ENCODE measurements around the gene PCDH17. TPM values are rescaled to one million over a fixed set of nuclear protein-coding genes. Genes with fewer than 3 reads are reported as not detected.

PCDH17 gene
- total and polyA plus RNA-seq, 2 donors (not counting 1 experiment from before 2014, with no cell fraction given), result not detected

GRCh38 chr13:57675526-57675925 is 44.0 kb downstream of the PCDH17 start:
- Mint-ChIP-seq H3K4me1 (no peaks in the 10 kb centered on the region), H3K27me3 (no peaks in the 10 kb centered on the region), H3K9me3 (ENCODE audit: insufficient read depth) (no peaks in the 10 kb centered on the region), H3K4me3 (no peak overlapping the region), H3K27ac (no peak overlapping the region)
- Histone ChIP-seq H4K20me1 (ENCODE audit: control insufficient read depth, insufficient read depth, low read length, poor library complexity, severe bottlenecking) (no peaks in the 10 kb centered on the region), H3K9ac (ENCODE audit: low read length) (no peak overlapping the region), H3K4me1 (ENCODE audit: control insufficient read depth in 2 of 2, insufficient read depth in 2 of 2, low read length in 2 of 2) (no peaks in the 10 kb centered on the region), H3K4me2 (replicated peaks; ENCODE audit: low read depth, low read length, poor library complexity, severe bottlenecking) (no peak overlapping the region), H3K9me3 (ENCODE audit: control extremely low read depth in 1 of 3, control insufficient read depth in 2 of 3, insufficient read depth in 1 of 3, low read length in 2 of 3) (no peaks in the 10 kb centered on the region), H3K4me3 (ENCODE audit: control extremely low read depth in 1 of 5, extremely low read depth in 1 of 5, insufficient read depth in 1 of 5, low read depth in 2 of 5, low read length in 4 of 5) (no peak overlapping the region), H3K27ac (ENCODE audit: low read length in 2 of 2) (no peak overlapping the region), H3K27me3 (replicated peaks in 1 of 4; ENCODE audit: control extremely low read depth in 1 of 4, control insufficient read depth in 3 of 4, insufficient read depth in 4 of 4, low read length in 3 of 4) (no peaks in the 10 kb centered on the region), H3K36me3 (replicated peaks in 1 of 2; ENCODE audit: control extremely low read depth in 1 of 2, control insufficient read depth in 1 of 2, extremely low read depth in 1 of 2, insufficient read depth in 2 of 2, low read length in 1 of 2) (no peaks in the 10 kb centered on the region), H2AFZ (ENCODE audit: insufficient read depth, low read depth, low read length, poor library complexity, severe bottlenecking) (no peak overlapping the region), H3K79me2 (ENCODE audit: control insufficient read depth, insufficient read depth, low read length) (no peaks in the 10 kb centered on the region)
- TF ChIP-seq EZH2 (IDR thresholded peaks at IDR 0.05; ENCODE audit: borderline replicate concordance, insufficient read depth, low read depth, low read length, poor library complexity, severe bottlenecking), result no peak
- TF ChIP-seq CTCF (IDR thresholded peaks at IDR 0.05), result no peak
- intact Hi-C loops (cut with micrococcal nuclease), result no loop called here
- whole genome bisulfite sequencing (ENCODE audit: insufficient coverage), result 82% methylated on average over 2 of the region's 2 CpGs
- POLR2A ChIA-PET, result no interaction called here
- no peak for DNase-seq
- CTCF ChIA-PET, result no interaction called here
- ATAC-seq (ENCODE audit: low read depth), result no peak

GRCh38 chr13:57680609-57681008 is 49.1 kb downstream of the PCDH17 start:
- H3K4me1 ChIP-seq (ENCODE audit: control insufficient read depth in 2 of 2, insufficient read depth in 2 of 2, low read length in 2 of 2), result no peaks in the 10 kb centered on the region
- no peaks in the 10 kb centered on the region for H3K4me1 Mint-ChIP-seq
- WGBS (ENCODE audit: insufficient coverage), result no CpG with 5 or more reads among the region's 1 CpG
- POLR2A ChIA-PET, result no interaction called here
- ATAC-seq (ENCODE audit: low read depth), result no peak
- no peaks in the 10 kb centered on the region for H4K20me1 ChIP-seq (ENCODE audit: control insufficient read depth, insufficient read depth, low read length, poor library complexity, severe bottlenecking)
- no peak for TF ChIP-seq CTCF (IDR thresholded peaks at IDR 0.05)
- TF ChIP-seq EZH2 (IDR thresholded peaks at IDR 0.05; ENCODE audit: borderline replicate concordance, insufficient read depth, low read depth, low read length, poor library complexity, severe bottlenecking), result no peak
- H3K9ac ChIP-seq (ENCODE audit: low read length), result no peak overlapping the region
- no peaks in the 10 kb centered on the region for H3K27me3 ChIP-seq (replicated peaks in 1 of 4; ENCODE audit: control extremely low read depth in 1 of 4, control insufficient read depth in 3 of 4, insufficient read depth in 4 of 4, low read length in 3 of 4)
- no peak for DNase-seq
- intact Hi-C loops (cut with micrococcal nuclease), result no loop called here
- no peak overlapping the region for H3K27ac Mint-ChIP-seq
- no peak overlapping the region for H2AFZ ChIP-seq (ENCODE audit: insufficient read depth, low read depth, low read length, poor library complexity, severe bottlenecking)
- H3K9me3 ChIP-seq (ENCODE audit: control extremely low read depth in 1 of 3, control insufficient read depth in 2 of 3, insufficient read depth in 1 of 3, low read length in 2 of 3), result no peaks in the 10 kb centered on the region
- H3K79me2 ChIP-seq (ENCODE audit: control insufficient read depth, insufficient read depth, low read length), result no peaks in the 10 kb centered on the region
- no peak overlapping the region for H3K4me3 ChIP-seq (ENCODE audit: control extremely low read depth in 1 of 5, extremely low read depth in 1 of 5, insufficient read depth in 1 of 5, low read depth in 2 of 5, low read length in 4 of 5)
- no peaks in the 10 kb centered on the region for H3K27me3 Mint-ChIP-seq
- CTCF ChIA-PET, result no interaction called here
- no peaks in the 10 kb centered on the region for H3K9me3 Mint-ChIP-seq (ENCODE audit: insufficient read depth)
- H3K4me2 ChIP-seq (replicated peaks; ENCODE audit: low read depth, low read length, poor library complexity, severe bottlenecking), result no peak overlapping the region
- H3K36me3 ChIP-seq (replicated peaks in 1 of 2; ENCODE audit: control extremely low read depth in 1 of 2, control insufficient read depth in 1 of 2, extremely low read depth in 1 of 2, insufficient read depth in 2 of 2, low read length in 1 of 2), result no peaks in the 10 kb centered on the region
- no peak overlapping the region for H3K4me3 Mint-ChIP-seq
- no peak overlapping the region for H3K27ac ChIP-seq (ENCODE audit: low read length in 2 of 2)

Data from B cell (primary cell).